K562 (cell line): Measurements from ENCODE around the gene LHX5. TPM values are rescaled to one million over a fixed set of nuclear protein-coding genes. Genes with fewer than 3 reads are reported as not detected.

Experiments
- ATAC-seq: fragments of 200-7000 bp; cut with Tn5 transposase; 3 replicates; pipeline ENCODE4 v1.9.1; 2020; ENCODE audit warnings: moderate library complexity
- BruUV-seq: library from RNA; stranded (reverse); fragments of 400-500 nt; replicated peaks from 2 replicates; lab custom pipeline; 2021; lab: Mats Ljungman, UMichigan
- CTCF ChIA-PET: fragments of 300-600 bp; formaldehyde crosslinking; extraction: SDS; loops from one replicate; lab custom pipeline; 2021; ENCODE audit warnings: low intra/inter-chr PET ratio; lab: Yijun Ruan, JAX
- POLR2A ChIA-PET: fragments of 300-600, 350-650 bp; sonication (Branson Sonifier 250); formaldehyde crosslinking; extraction: SDS; loops from one replicate; lab custom pipeline; 2021; ENCODE audit warnings: antibody characterized with exemption, inconsistent platforms; lab: Yijun Ruan, JAX
- DNase-seq, 4 experiments: peaks; one replicate each; pipeline versions ENCODE4 v3.0.0 to v3.0.0-alpha.2; 2011 to 2018; ENCODE audit warnings: low spot score in 3 of 4, mixed read lengths in 3 of 4; ENCODE audit errors: extremely low read depth in 1 of 4
- FAIRE-seq: peaks from 2 replicates; lab custom pipeline; 2011; peaks lifted over from hg19 to GRCh38; lab: Jason Lieb, UNC
- H2AFZ ChIP-seq: 2 replicates; pipeline ENCODE4 v1.6.0; 2011; ENCODE audit warnings: low read depth, low read length, control low read depth, inconsistent platforms
- H3K27ac ChIP-seq: fragments of 200-600 bp; 3 replicates; pipeline ENCODE4 v1.8.0; 2011; ENCODE audit warnings: low read depth, mild to moderate bottlenecking, control low read depth, inconsistent platforms, low read length, moderate library complexity, mixed read lengths; ENCODE audit errors: extremely low read depth
- H3K27me3 ChIP-seq, 2 experiments: fragments of 300-600 bp in 1 of 2; 2 replicates in 1 of 2; 3 replicates in 1 of 2; pipeline versions ENCODE4 v1.6.0 to v1.8.0; 2011; ENCODE audit warnings: inconsistent platforms in 2 of 2, low read length in 2 of 2, mild to moderate bottlenecking in 1 of 2, mixed read lengths in 1 of 2, moderate library complexity in 1 of 2; ENCODE audit not compliant: control insufficient read depth in 2 of 2, insufficient read depth in 2 of 2
- H3K36me3 ChIP-seq: fragments of 300-600 bp; 3 replicates; pipeline ENCODE4 v1.8.0; 2011; ENCODE audit warnings: mild to moderate bottlenecking, low read length, inconsistent platforms; ENCODE audit not compliant: control insufficient read depth, insufficient read depth
- H3K4me1 ChIP-seq, 2 experiments: fragments of 200-600 bp in 1 of 2; replicated peaks in 1 of 2; 2 replicates in 1 of 2; 3 replicates in 1 of 2; pipeline versions ENCODE4 v1.5.1 to v1.8.0; 2011; ENCODE audit warnings: inconsistent platforms in 2 of 2, low read length in 2 of 2, mild to moderate bottlenecking in 1 of 2, mixed read lengths in 1 of 2, moderate library complexity in 1 of 2; ENCODE audit not compliant: control insufficient read depth in 2 of 2, insufficient read depth in 2 of 2
- H3K4me2 ChIP-seq: 2 replicates; pipeline ENCODE4 v1.6.1; 2011; ENCODE audit warnings: low read length, control low read depth, inconsistent platforms, mixed read lengths; ENCODE audit not compliant: insufficient read depth
- H3K4me3 ChIP-seq: fragments of 200-600 bp; sonication (generic), shearing (Covaris generic); 2 replicates; pipeline ENCODE4 v1.5.1; 2016; ENCODE audit warnings: control low read depth, inconsistent platforms
- H3K79me2 ChIP-seq: fragments of 200-600 bp; 3 replicates; pipeline ENCODE4 v1.8.0; 2011; ENCODE audit warnings: low read length, inconsistent platforms; ENCODE audit not compliant: control insufficient read depth, insufficient read depth
- H3K9ac ChIP-seq, 2 experiments: 2 replicates each; pipeline versions ENCODE4 v1.6.0 to v1.6.1; 2011; ENCODE audit warnings: low read depth in 2 of 2, low read length in 2 of 2, control low read depth in 1 of 2, inconsistent platforms in 1 of 2, mild to moderate bottlenecking in 1 of 2, mixed read lengths in 1 of 2; ENCODE audit not compliant: insufficient read depth in 1 of 2
- H3K9me1 ChIP-seq: one replicate; pipeline ENCODE4 v1.6.0; 2011; ENCODE audit warnings: inconsistent platforms, mild to moderate bottlenecking, low read length, moderate library complexity; ENCODE audit not compliant: control insufficient read depth, insufficient read depth
- H3K9me3 ChIP-seq: replicated peaks from 2 replicates; pipeline ENCODE4 v1.5.1; 2011; ENCODE audit warnings: low read depth, low read length, inconsistent platforms; ENCODE audit not compliant: control insufficient read depth, insufficient read depth
- H4K20me1 ChIP-seq: replicated peaks from 2 replicates; pipeline ENCODE4 v1.6.1; 2011; ENCODE audit warnings: low read length, inconsistent platforms, mixed read lengths; ENCODE audit not compliant: control insufficient read depth, insufficient read depth
- CBFA2T2 ChIP-seq: fragments of 450-650 bp; conservative IDR thresholded peaks from 2 replicates; pipeline ENCODE4 v1.6.1; 2017; ENCODE audit warnings: mild to moderate bottlenecking
- KAT7 ChIP-seq: sonication (generic); formaldehyde crosslinking; IDR thresholded peaks from 2 replicates; pipeline ENCODE4 v1.8.0; 2022; ENCODE audit warnings: missing genetic modification reagents, mild to moderate bottlenecking, borderline replicate concordance
- MBD2 ChIP-seq: sonication (generic); IDR thresholded peaks from 2 replicates; pipeline ENCODE4 v1.6.1; 2016; ENCODE audit warnings: low read depth, borderline replicate concordance
- PHF8 ChIP-seq: fragments of 200-600 bp; sonication (generic); IDR thresholded peaks from 2 replicates; pipeline ENCODE4 v1.6.1; 2012; ENCODE audit warnings: mixed run types, mild to moderate bottlenecking, inconsistent platforms, low read length, moderate library complexity, borderline replicate concordance
- SIN3B ChIP-seq: fragments of 450-650 bp; IDR thresholded peaks from 2 replicates; pipeline ENCODE4 v1.6.1; 2017; ENCODE audit warnings: low read depth, mild to moderate bottlenecking, moderate library complexity
- U2AF1 ChIP-seq: fragments of 200-400 bp; formaldehyde crosslinking; optimal IDR thresholded peaks from 2 replicates; pipeline ENCODE3; 2017; ENCODE audit warnings: mild to moderate bottlenecking, low read depth, low read length, moderate library complexity
- ZNF76 ChIP-seq: fragments of 250-450 bp; sonication (Bioruptor Pico); IDR thresholded peaks from 2 replicates; pipeline ENCODE4 v1.4.0; 2020; ENCODE audit warnings: mild to moderate bottlenecking, moderate library complexity, borderline replicate concordance
- WGBS: fragments of 100-300 bp; shearing (Covaris generic); methylation state at CpG from one replicate; pipeline ENCODE4 v1.1.6; 2016; ENCODE audit warnings: low coverage, mixed read lengths; ENCODE audit not compliant: insufficient coverage; ENCODE audit errors: missing lambda C conversion rate; 5-methylcytosine and 5-hydroxymethylcytosine counted together
- in situ Hi-C: fragments of 300-500 bp; cut with MboI; formaldehyde crosslinking; loops from 4 replicates; pipeline ENCODE4 v1.15.0; 2018; ENCODE audit warnings: inconsistent platforms, mixed read lengths
- intact Hi-C: fragments of 100-400 bp; cut with micrococcal nuclease; formaldehyde crosslinking; loops from 2 replicates; pipeline ENCODE4 v1.14.2; 2022
- polyA plus RNA-seq, 8 experiments: library from polyadenylated mRNA; depleted of rRNA in 4 of 8; stranded (reverse) in 5 of 8; unstranded in 3 of 8; fragments of >200 nt; fragmentation: Nextera tagmentation in 2 of 8; fragmentation: Illumina TruSeq in 1 of 8; extraction: Ambion mirVana in 2 of 8; extraction: Trizol in 1 of 8; gene quantifications; 2 replicates each; pipeline versions ENCODE4 v1.2.1 to v1.2.3, GENCODE V29; 2011 to 2014; ENCODE audit warnings: inconsistent platforms in 1 of 8, missing spikeins in 1 of 8
- total RNA-seq, 7 experiments: library from RNA; depleted of rRNA in 6 of 7; stranded (reverse); fragments of >200 nt in 6 of 7; fragmentation: Illumina TruSeq in 2 of 7; extraction: Trizol in 2 of 7; gene quantifications; 2 replicates each; pipeline versions ENCODE4 v1.2.1 to v1.2.3, GENCODE V29; 2011 to 2021; ENCODE audit warnings: low replicate concordance in 1 of 7
- TF ChIP-seq, protein P1 (sequence below), 2 experiments: fragments of 450-650 bp; IDR thresholded peaks; 2 replicates each; pipeline ENCODE4 v1.6.1; 2016; ENCODE audit warnings: mild to moderate bottlenecking in 2 of 2, borderline replicate concordance in 1 of 2, low read depth in 1 of 2, moderate library complexity in 1 of 2
- TF ChIP-seq, protein P2 (sequence below): fragments of 200-800 bp; sonication (Bioruptor generic); IDR thresholded peaks from 2 replicates; pipeline ENCODE4 v1.6.1; 2017; ENCODE audit warnings: missing genetic modification characterization, missing compliant biosample characterization

The LHX5 gene
- total and polyA plus RNA-seq, 9 of the 15 experiments (the other 6 are each of a cell fraction or from before 2014, with no cell fraction given) = 0.04 to 0.17 (median 0.05) TPM; not detected in 6

DNA sequence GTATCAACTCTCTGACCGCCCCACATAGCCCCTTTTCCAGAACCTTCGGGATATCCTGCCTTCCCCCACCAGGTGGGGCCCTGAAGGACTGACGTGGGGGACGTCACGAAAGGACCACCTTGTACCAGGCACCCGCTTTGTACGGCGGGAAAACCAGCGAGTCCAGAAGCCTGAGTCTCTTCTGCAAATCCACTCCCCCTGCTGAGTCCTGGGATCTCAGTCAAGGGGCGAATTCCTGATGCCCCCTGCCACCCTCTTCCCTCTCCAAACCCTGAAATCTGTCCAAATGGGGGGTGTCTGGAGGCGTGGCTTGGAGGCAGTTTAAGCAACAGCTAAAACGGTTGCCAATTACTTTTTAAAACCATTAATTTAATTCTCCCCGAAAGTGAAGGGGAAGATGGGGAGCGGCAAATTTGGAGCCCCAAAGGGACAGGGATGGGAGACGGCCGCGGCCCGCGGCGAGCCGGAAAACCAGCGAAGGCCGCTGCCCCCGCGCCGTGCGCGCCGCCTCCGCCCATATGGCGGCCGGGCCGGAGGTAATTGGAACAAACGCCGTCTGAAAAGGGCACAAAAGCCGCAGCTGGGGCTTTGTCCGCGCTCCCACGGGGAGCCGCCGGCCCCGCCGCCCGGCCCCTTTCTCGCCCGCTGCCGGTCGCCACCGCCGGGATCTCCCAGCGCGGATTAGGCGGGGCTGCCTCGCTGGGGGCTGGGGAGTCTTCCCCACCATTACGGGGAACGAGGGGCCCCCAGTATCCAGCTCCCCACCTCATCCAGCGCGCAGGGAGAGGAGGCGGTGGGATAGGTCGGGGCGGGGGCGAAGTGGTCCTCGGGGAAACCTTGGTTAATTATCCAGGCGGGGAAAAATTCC is 6.6 kb downstream of the LHX5 start:
- no peak overlapping the region; the same call in none of the 2 replicates for H3K4me2 ChIP-seq
- peaks cover 0 to 56% of the 10 kb centered on the region in 2 experiments; a peak in 3 of 5 replicates for H3K4me1 ChIP-seq
- peak overlapping the region in 1 of 2 experiments; percentile 64; a peak in 2 of 4 replicates for H3K9ac ChIP-seq
- POLR2A ChIA-PET = interaction anchor here (0.7 kb wide), 1 partner anchor 269 kb away, joined by 4 read pairs; no protein-coding TSS in a partner anchor
- DNase-seq = peak in 3 of 4 experiments; percentile 26 to 31 (median 28)
- in situ Hi-C loops = no loop called here
- no TSS peak for BruUV-seq
- H3K9me1 ChIP-seq = no peaks in the 10 kb centered on the region
- peak; percentile 6 for FAIRE-seq
- H3K4me3 ChIP-seq = 0 out of 2 replicates have a peak overlapping the region, but pooled peaks have one; percentile 8
- intact Hi-C loops = loop anchor here (5.0 to 10.0 kb wide), 3 partner anchors 120 to 447 kb away; no protein-coding TSS in a partner anchor
- H2AFZ ChIP-seq = peak overlapping the region; percentile 3
- no peaks in the 10 kb centered on the region for H3K79me2 ChIP-seq
- ATAC-seq = 0 out of 3 replicates have a peak, but pooled peaks have one; percentile 5
- H3K9me3 ChIP-seq = no peaks in the 10 kb centered on the region
- no peak overlapping the region for H3K27ac ChIP-seq
- H3K36me3 ChIP-seq = no peaks in the 10 kb centered on the region
- CTCF ChIA-PET = interaction anchor here (0.6 kb wide), 1 partner anchor 446 kb away, joined by 4 read pairs; no protein-coding TSS in a partner anchor
- WGBS = 7% methylated on average over 60 of the region's 64 CpGs
- H3K27me3 ChIP-seq = peaks cover 54 to 70% of the 10 kb centered on the region in 2 experiments
- peaks cover 24% of the 10 kb centered on the region for H4K20me1 ChIP-seq
- TF ChIP-seq SIN3B (no peak), U2AF1 (no peak), PHF8 (peak; percentile 29; the same call in 1 of the 2 replicates), CBFA2T2 (no peak), KAT7 (CRISPR knock-in tag) (no peak), ZNF76 (CRISPR knock-in tag) (no peak), MBD2 (no peak)
- TF ChIP-seq, protein P1, sequence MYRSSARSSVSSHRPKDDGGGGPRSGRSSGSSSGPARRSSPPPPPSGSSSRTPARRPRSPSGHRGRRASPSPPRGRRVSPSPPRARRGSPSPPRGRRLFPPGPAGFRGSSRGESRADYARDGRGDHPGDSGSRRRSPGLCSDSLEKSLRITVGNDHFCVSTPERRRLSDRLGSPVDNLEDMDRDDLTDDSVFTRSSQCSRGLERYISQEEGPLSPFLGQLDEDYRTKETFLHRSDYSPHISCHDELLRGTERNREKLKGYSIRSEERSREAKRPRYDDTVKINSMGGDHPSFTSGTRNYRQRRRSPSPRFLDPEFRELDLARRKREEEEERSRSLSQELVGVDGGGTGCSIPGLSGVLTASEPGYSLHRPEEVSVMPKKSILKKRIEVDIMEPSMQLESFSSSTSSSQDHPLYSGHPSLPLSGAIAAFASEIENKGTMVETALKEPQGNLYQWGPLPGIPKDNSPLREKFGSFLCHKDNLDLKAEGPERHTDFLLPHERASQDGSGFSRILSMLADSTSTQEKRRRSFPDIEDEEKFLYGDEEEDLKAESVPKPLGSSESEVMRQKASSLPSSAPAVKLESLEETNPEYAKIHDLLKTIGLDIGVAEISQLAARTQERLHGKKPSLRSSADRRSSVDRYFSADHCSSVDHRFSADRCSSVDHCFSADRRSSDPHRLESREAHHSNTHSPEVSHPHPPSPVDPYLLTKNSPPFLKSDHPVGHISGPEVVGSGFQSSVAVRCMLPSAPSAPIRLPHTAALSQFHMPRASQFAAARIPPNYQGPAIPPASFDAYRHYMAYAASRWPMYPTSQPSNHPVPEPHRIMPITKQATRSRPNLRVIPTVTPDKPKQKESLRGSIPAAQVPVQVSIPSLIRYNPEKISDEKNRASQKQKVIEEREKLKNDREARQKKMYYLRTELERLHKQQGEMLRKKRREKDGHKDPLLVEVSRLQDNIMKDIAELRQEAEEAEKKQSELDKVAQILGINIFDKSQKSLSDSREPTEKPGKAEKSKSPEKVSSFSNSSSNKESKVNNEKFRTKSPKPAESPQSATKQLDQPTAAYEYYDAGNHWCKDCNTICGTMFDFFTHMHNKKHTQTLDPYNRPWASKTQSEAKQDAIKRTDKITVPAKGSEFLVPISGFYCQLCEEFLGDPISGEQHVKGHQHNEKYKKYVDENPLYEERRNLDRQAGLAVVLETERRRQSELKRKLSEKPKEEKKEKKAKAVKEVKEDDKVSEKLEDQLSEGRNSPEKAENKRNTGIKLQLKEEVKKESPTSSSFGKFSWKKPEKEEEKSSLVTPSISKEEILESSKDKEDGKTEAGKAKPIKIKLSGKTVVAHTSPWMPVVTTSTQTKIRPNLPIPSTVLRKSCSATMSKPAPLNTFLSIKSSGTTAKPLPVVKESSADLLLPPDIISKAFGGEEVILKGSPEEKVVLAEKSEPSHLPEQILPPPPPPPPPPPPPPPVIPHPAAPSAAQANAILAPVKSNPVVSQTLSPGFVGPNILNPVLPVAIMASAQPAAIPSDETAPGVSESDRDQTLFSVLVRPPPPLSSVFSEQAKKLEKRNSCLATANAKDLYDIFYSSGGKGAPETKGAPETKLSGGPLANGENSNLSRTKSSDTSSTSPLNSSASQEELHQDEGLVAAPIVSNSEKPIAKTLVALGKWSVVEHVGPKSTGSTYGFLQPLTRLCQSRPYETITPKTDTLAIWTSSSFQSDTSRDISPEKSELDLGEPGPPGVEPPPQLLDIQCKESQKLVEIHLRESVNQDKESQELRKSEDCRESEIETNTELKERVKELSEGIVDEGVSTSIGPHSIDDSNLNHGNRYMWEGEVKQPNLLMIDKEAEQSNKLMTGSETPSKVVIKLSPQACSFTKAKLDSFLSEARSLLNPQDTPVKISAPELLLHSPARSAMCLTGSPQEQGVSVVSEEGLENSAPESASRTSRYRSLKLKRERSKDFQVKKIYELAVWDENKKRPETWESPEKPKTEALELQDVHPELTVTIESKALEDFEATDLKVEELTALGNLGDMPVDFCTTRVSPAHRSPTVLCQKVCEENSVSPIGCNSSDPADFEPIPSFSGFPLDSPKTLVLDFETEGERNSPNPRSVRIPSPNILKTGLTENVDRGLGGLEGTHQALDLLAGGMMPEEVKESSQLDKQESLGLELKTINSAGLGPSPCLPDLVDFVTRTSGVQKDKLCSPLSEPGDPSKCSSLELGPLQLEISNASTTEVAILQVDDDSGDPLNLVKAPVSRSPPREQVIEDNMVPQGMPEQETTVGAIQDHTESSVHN (IDR thresholded peaks at IDR 0.05; ENCODE audit: borderline replicate concordance in 1 of 2, low read depth in 1 of 2) = no peak
- TF ChIP-seq, protein P2, sequence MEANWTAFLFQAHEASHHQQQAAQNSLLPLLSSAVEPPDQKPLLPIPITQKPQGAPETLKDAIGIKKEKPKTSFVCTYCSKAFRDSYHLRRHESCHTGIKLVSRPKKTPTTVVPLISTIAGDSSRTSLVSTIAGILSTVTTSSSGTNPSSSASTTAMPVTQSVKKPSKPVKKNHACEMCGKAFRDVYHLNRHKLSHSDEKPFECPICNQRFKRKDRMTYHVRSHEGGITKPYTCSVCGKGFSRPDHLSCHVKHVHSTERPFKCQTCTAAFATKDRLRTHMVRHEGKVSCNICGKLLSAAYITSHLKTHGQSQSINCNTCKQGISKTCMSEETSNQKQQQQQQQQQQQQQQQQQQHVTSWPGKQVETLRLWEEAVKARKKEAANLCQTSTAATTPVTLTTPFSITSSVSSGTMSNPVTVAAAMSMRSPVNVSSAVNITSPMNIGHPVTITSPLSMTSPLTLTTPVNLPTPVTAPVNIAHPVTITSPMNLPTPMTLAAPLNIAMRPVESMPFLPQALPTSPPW (CRISPR knock-in tag) = peak; percentile 34; the same call in 1 of the 2 replicates
